HG03378 (cell line): ENCODE data around the gene USP17L15.
"Not testable (repeated sequence)": the region's sequence is repeated elsewhere in the genome, so short reads cannot be mapped to it uniquely, and the experiment has no call there.

Source experiments
- ATAC-seq: cut with Tn5 transposase; IDR thresholded peaks from one replicate; pipeline ENCODE4 v1.9.1; 2021; ENCODE audit warnings: mild to moderate bottlenecking, moderate library complexity; ENCODE audit not compliant: unreplicated experiment

Gene USP17L15

GRCh38 chr4:9234085-9234484, at the start of gene USP17L15:
Gene USP17L15, plus strand, starts transcription at chr4:9234385. Its CDS starts 0 bp downstream, at chr4:9234385.
- ATAC-seq = not testable (repeated sequence)

- not testable (repeated sequence) for ATAC-seq
These were observed 23.8 kb upstream of the USP17L15 start, which contains the start of gene USP17L10 for GRCh38 chr4:9210357-9210756. Gene USP17L10, plus strand, starts transcription at chr4:9210657. Its CDS starts 0 bp downstream, at chr4:9210657.

GRCh38 chr4:9214701-9215100, 19.5 kb upstream of the USP17L15 start:
- not testable (repeated sequence) for ATAC-seq

GRCh38 chr4:9215105-9215504, 19.1 kb upstream of the USP17L15 start, which contains the start of gene USP17L11:
Gene USP17L11, plus strand, starts transcription at chr4:9215405. Its CDS starts 0 bp downstream, at chr4:9215405.
- ATAC-seq = not testable (repeated sequence)

GRCh38 chr4:9219852-9220251, 14.3 kb upstream of the USP17L15 start, which contains the start of gene USP17L12:
Gene USP17L12, plus strand, starts transcription at chr4:9220152. Its CDS starts 0 bp downstream, at chr4:9220152.
- ATAC-seq = not testable (repeated sequence)

- not testable (repeated sequence) for ATAC-seq
These were observed 9.6 kb upstream of the USP17L15 start, which contains the start of gene USP17L13 for GRCh38 chr4:9224596-9224995. Gene USP17L13, plus strand, starts transcription at chr4:9224896. Its CDS starts 0 bp downstream, at chr4:9224896.

- not testable (repeated sequence) for ATAC-seq
These were observed 3.9 kb upstream of the USP17L15 start for GRCh38 chr4:9230249-9230648.

- not testable (repeated sequence) for ATAC-seq
These were observed 4.3 kb downstream of the USP17L15 start for GRCh38 chr4:9238461-9238860.

GRCh38 chr4:9243579-9243978, 9.4 kb downstream of the USP17L15 start, which contains the start of gene USP17L17:
Gene USP17L17, plus strand, starts transcription at chr4:9243879. Its CDS starts 0 bp downstream, at chr4:9243879.
- not testable (repeated sequence) for ATAC-seq

- not testable (repeated sequence) for ATAC-seq
These were observed 13.9 kb downstream of the USP17L15 start, which contains the start of gene USP17L18 for GRCh38 chr4:9247953-9248680. Gene USP17L18, plus strand, starts transcription at chr4:9248630. Its CDS starts 0 bp downstream, at chr4:9248630.

- not testable (repeated sequence) for ATAC-seq
These were observed 18.9 kb downstream of the USP17L15 start, which contains the start of gene USP17L19 for GRCh38 chr4:9253078-9253477. Gene USP17L19, plus strand, starts transcription at chr4:9253378. Its CDS starts 0 bp downstream, at chr4:9253378.

GRCh38 chr4:9257824-9258223, 23.6 kb downstream of the USP17L15 start, which contains the start of gene USP17L20:
Gene USP17L20, plus strand, starts transcription at chr4:9258124. Its CDS starts 0 bp downstream, at chr4:9258124.
- not testable (repeated sequence) for ATAC-seq

- not testable (repeated sequence) for ATAC-seq
These were observed 28.4 kb downstream of the USP17L15 start, which contains the start of gene USP17L21 for GRCh38 chr4:9262572-9262971. Gene USP17L21, plus strand, starts transcription at chr4:9262872. Its CDS starts 0 bp downstream, at chr4:9262872.

GRCh38 chr4:9267319-9267718, 33.1 kb downstream of the USP17L15 start, which contains the start of gene USP17L22:
Gene USP17L22, plus strand, starts transcription at chr4:9267619. Its CDS starts 0 bp downstream, at chr4:9267619.
- ATAC-seq = not testable (repeated sequence)

GRCh38 chr4:9271719-9272118, 37.5 kb downstream of the USP17L15 start:
- not testable (repeated sequence) for ATAC-seq
